ENCODE results near the gene MTHFSD.
A peak's percentile ranks its signal among the peaks of the same experiment; 100 is the strongest.

Gene MTHFSD

DNA sequence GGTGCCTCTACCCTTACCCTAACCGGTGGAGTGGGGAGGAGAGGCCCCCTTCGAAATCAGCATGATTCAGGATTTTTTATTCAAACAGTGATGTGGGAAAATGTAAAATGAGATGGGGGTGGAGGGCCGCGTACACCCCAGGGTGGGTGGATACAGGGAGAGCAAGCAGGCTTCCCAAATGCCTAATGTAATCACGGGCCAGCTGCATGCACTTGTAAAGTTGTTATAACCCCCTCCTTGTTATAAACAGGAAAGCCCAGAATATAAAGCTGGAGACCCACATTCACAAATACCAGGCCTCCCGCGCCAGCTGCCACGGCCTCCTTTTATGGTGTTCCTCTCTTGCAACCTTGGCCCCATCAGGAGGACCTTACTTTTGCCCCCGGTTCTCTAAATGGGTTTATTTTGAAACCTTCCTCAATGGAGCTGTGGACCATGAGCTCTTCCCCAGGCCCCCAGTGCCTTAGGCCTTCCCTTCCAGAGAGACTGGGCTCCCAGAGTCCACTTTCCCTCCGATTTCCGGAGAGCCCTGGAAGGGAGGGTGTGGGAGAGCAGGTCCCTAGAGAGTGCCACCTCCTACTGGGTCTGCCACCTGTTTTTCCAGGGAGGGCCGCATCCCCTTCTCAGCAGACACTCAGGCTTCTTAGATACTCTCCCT lies 22.4 kb upstream of the MTHFSD start:
- H3K36me3 ChIP-seq: no peaks in the 10 kb centered on the region
- peaks cover 10 to 12% of the 10 kb centered on the region in 2 experiments for H3K4me1 ChIP-seq (ENCODE audit: control insufficient read depth in 1 of 2, insufficient read depth in 1 of 2, low read depth in 1 of 2, low read length in 1 of 2)
- no peak overlapping the region for H3K4me3 ChIP-seq (ENCODE audit: low read depth in 1 of 2, low read length in 1 of 2)
- H3K27me3 ChIP-seq: peaks cover 100% of the 10 kb centered on the region
- no peak overlapping the region for H3K27ac ChIP-seq
- no peak for TF ChIP-seq CTCF (IDR thresholded peaks at IDR 0.05)
- H3K9me3 ChIP-seq: no peaks in the 10 kb centered on the region

GRCh38 chr16:86576591-86577313 lies 21.7 kb upstream of the MTHFSD start:
- Histone ChIP-seq H3K27ac (no peak overlapping the region), H3K4me3 (ENCODE audit: low read depth in 1 of 2, low read length in 1 of 2) (peak overlapping the region; percentile 30 to 54), H3K9me3 (no peaks in the 10 kb centered on the region), H3K27me3 (peaks cover 100% of the 10 kb centered on the region), H3K4me1 (ENCODE audit: control insufficient read depth in 1 of 2, insufficient read depth in 1 of 2, low read depth in 1 of 2, low read length in 1 of 2) (peaks cover 10 to 12% of the 10 kb centered on the region in 2 experiments), H3K36me3 (no peaks in the 10 kb centered on the region)
- TF ChIP-seq CTCF (IDR thresholded peaks at IDR 0.05): no peak

GRCh38 chr16:86575754-86576557 lies 20.9 kb upstream of the MTHFSD start:
- Histone ChIP-seq H3K27ac (no peak overlapping the region), H3K4me3 (ENCODE audit: low read depth in 1 of 2, low read length in 1 of 2) (peak overlapping the region; percentile 30 to 54), H3K36me3 (no peaks in the 10 kb centered on the region), H3K9me3 (no peaks in the 10 kb centered on the region), H3K27me3 (peaks cover 100% of the 10 kb centered on the region), H3K4me1 (ENCODE audit: control insufficient read depth in 1 of 2, insufficient read depth in 1 of 2, low read depth in 1 of 2, low read length in 1 of 2) (peaks cover 10 to 12% of the 10 kb centered on the region in 2 experiments)
- TF ChIP-seq CTCF (IDR thresholded peaks at IDR 0.05): no peak

GRCh38 chr16:86575095-86575685 lies 20.2 kb upstream of the MTHFSD start:
- H3K27me3 ChIP-seq: peaks cover 100% of the 10 kb centered on the region
- H3K27ac ChIP-seq: no peak overlapping the region
- H3K36me3 ChIP-seq: no peaks in the 10 kb centered on the region
- peaks cover 10 to 12% of the 10 kb centered on the region in 2 experiments for H3K4me1 ChIP-seq (ENCODE audit: control insufficient read depth in 1 of 2, insufficient read depth in 1 of 2, low read depth in 1 of 2, low read length in 1 of 2)
- no peak overlapping the region for H3K4me3 ChIP-seq (ENCODE audit: low read depth in 1 of 2, low read length in 1 of 2)
- no peaks in the 10 kb centered on the region for H3K9me3 ChIP-seq
- TF ChIP-seq CTCF (IDR thresholded peaks at IDR 0.05): no peak

DNA sequence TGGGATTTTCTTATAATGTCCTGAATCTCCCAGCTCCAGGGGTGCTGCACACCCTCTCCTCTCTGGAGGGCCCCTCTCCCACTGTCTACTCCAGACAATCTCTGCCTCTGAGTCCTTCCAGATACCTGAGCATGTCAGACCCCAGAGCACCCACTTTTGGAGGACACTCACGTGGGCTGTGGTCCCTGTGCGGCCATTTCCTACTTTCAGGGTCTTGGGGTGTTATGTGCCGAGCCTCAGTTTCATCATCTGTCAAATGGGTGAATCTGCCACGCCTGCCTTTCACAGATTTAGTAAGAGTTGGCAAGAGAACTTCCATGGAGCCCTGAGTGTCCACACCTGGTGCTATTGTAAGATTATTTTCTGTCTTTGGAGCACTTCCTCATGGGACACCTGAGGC lies 19.6 kb upstream of the MTHFSD start:
- no peak for TF ChIP-seq CTCF (IDR thresholded peaks at IDR 0.05)
- Histone ChIP-seq H3K9me3 (no peaks in the 10 kb centered on the region), H3K4me1 (ENCODE audit: control insufficient read depth in 1 of 2, insufficient read depth in 1 of 2, low read depth in 1 of 2, low read length in 1 of 2) (peaks cover 10 to 12% of the 10 kb centered on the region in 2 experiments), H3K27ac (no peak overlapping the region), H3K27me3 (peaks cover 100% of the 10 kb centered on the region), H3K4me3 (ENCODE audit: low read depth in 1 of 2, low read length in 1 of 2) (no peak overlapping the region), H3K36me3 (no peaks in the 10 kb centered on the region)

Measured in neutrophil (primary cell).